Colonic mucosa (tissue), 4 donors: ENCODE results near the gene SEC62. TPM values are rescaled to one million over a fixed set of nuclear protein-coding genes. Genes with fewer than 3 reads are reported as not detected.

Experiments
- DNase-seq: peaks from one replicate; pipeline ENCODE4 v3.0.0-alpha.2; 2020
- H3K27ac ChIP-seq: fragments of 200-600 bp; one replicate; pipeline ENCODE4 v1.8.0; 2021
- H3K27me3 ChIP-seq: fragments of 200-600 bp; one replicate; pipeline ENCODE4 v1.8.0; 2021
- H3K36me3 ChIP-seq: fragments of 200-600 bp; one replicate; pipeline ENCODE4 v1.8.0; 2021
- H3K4me1 ChIP-seq: fragments of 200-600 bp; one replicate; pipeline ENCODE4 v1.8.0; 2021; ENCODE audit warnings: mild to moderate bottlenecking
- H3K4me3 ChIP-seq: fragments of 200-600 bp; one replicate; pipeline ENCODE4 v1.8.0; 2021
- H3K9ac ChIP-seq, 2 donors: one replicate each; pipeline ENCODE4 v1.7.0; 2013; ENCODE audit warnings: control low read depth in 2 of 2, low read depth in 2 of 2, low read length in 2 of 2
- H3K9me3 ChIP-seq: fragments of 200-600 bp; one replicate; pipeline ENCODE4 v1.8.0; 2021
- CTCF ChIP-seq: fragments of 200-600 bp; IDR thresholded peaks from one replicate; pipeline ENCODE4 v1.8.0; 2022; ENCODE audit warnings: antibody characterized with exemption, mild to moderate bottlenecking
- intact Hi-C: fragments of 100-400 bp; cut with DNase I; formaldehyde crosslinking; loops from one replicate; pipeline ENCODE4 v1.14.1; 2022
- total RNA-seq, 2 donors: library from RNA; stranded (reverse); fragmentation: NEBNext Ultra II Directional in 1 of 2; extraction: Animal tissue kit (Norgen Biotek cat#: 25700) in 1 of 2; gene quantifications; one replicate each; pipeline ENCODE4 v1.2.1, GENCODE V29; 2021
- donor health status: healthy.
- donor health status: DM: no; HTN: no; CAD: no.
- donor health status: DM: no; HTN: no; CAD: no.

SEC62 gene
- total RNA-seq, 2 donors from 2014 or later: 70.0 to 98.3 TPM

- TF ChIP-seq CTCF: no peak
- Histone ChIP-seq H3K4me1 (no peaks in the 10 kb centered on the region), H3K27ac (no peak overlapping the region), H3K36me3 (no peaks in the 10 kb centered on the region), H3K9ac (no peak overlapping the region), H3K9me3 (no peaks in the 10 kb centered on the region), H3K4me3 (no peak overlapping the region), H3K27me3 (no peaks in the 10 kb centered on the region)
- no peak for DNase-seq
- intact Hi-C loops: no loop called here
These were observed 23.8 kb downstream of the SEC62 start for GRCh38 chr3:169990431-169990830.

DNA sequence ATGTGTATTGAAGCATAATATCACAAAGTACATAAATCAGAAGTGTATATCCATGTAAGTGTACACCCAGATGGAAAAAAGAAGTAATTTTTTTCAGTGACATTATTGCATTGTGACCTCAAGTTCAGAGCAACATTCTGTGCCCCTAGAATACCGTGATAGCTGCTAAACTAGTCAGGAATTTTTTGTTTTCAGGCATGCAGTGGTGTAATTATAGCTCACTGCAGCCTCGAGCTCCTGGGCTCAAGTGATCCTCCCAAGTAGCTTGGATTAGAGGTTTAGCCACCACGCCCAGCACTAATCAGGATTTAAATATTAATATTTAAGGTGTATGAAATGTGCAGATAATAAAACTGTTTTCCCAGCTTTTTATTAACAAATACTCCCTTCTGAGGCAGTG is 25.5 kb downstream of the SEC62 start:
- TF ChIP-seq CTCF: no peak
- Histone ChIP-seq H3K9ac (no peak overlapping the region), H3K36me3 (no peaks in the 10 kb centered on the region), H3K27ac (no peak overlapping the region), H3K9me3 (no peaks in the 10 kb centered on the region), H3K4me1 (no peaks in the 10 kb centered on the region), H3K4me3 (no peak overlapping the region), H3K27me3 (no peaks in the 10 kb centered on the region)
- no peak for DNase-seq
- intact Hi-C loops: no loop called here

- Histone ChIP-seq H3K4me3 (no peak overlapping the region), H3K9ac (no peak overlapping the region), H3K9me3 (no peaks in the 10 kb centered on the region), H3K36me3 (no peaks in the 10 kb centered on the region), H3K27me3 (no peaks in the 10 kb centered on the region), H3K4me1 (no peaks in the 10 kb centered on the region), H3K27ac (no peak overlapping the region)
- DNase-seq: no peak
- no peak for TF ChIP-seq CTCF
- intact Hi-C loops: no loop called here
These were observed 26.2 kb downstream of the SEC62 start for GRCh38 chr3:169992781-169993180.

- no peaks in the 10 kb centered on the region for H3K9me3 ChIP-seq
- no peak overlapping the region for H3K27ac ChIP-seq
- DNase-seq: no peak
- no peak for TF ChIP-seq CTCF
- intact Hi-C loops: no loop called here
- no peaks in the 10 kb centered on the region for H3K27me3 ChIP-seq
- no peaks in the 10 kb centered on the region for H3K36me3 ChIP-seq
- H3K4me1 ChIP-seq: no peaks in the 10 kb centered on the region
- no peak overlapping the region for H3K9ac ChIP-seq
- no peak overlapping the region for H3K4me3 ChIP-seq
These were observed 27.2 kb downstream of the SEC62 start for GRCh38 chr3:169993761-169994160.

DNA sequence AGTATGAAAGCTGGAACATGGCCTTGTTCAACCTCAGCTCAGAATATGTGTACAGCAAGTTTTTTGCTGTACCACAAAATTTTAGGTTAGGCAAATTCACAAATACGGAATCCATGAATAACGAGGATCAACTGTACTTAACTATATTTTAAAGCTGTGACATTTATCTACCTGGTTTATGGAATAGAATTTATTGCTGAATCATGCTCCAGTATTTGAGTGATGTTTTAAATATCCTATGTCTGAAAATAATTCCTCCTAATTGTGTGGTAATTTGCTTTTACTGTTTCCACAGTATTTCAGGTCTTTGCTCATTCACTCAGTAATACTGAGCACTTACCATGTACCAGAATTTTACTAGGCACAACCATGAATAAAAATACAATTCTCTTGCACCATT is 29.5 kb downstream of the SEC62 start:
- no peak for DNase-seq
- intact Hi-C loops: no loop called here

More for the DNA sequence above, 29.5 kb downstream of the SEC62 start:
- H3K27me3 ChIP-seq: no peaks in the 10 kb centered on the region
- no peak for TF ChIP-seq CTCF
- no peak overlapping the region for H3K4me3 ChIP-seq
- no peak overlapping the region for H3K27ac ChIP-seq
- no peaks in the 10 kb centered on the region for H3K9me3 ChIP-seq
- no peaks in the 10 kb centered on the region for H3K4me1 ChIP-seq
- no peaks in the 10 kb centered on the region for H3K36me3 ChIP-seq
- H3K9ac ChIP-seq: no peak overlapping the region
